ENCODE data around the gene KRT3.

The KRT3 gene

GRCh38 chr12:52776913-52777395, 19.0 kb downstream of the KRT3 start, which contains the start of gene KRT76:
KRT76 (minus strand) TSS chr12:52777345; CDS start chr12:52777291, 54 bp downstream.
- Histone ChIP-seq H3K4me3 (ENCODE audit: low read length) (no peak within 1 kb of the TSS), H3K9ac (ENCODE audit: low read length) (no peak within 1 kb of the TSS), H3K9me2 (replicated peaks; ENCODE audit: insufficient read depth, low read length) (no peaks in the 10 kb centered on the region), H4K20me1 (ENCODE audit: insufficient read depth, low read length) (no peaks in the 10 kb centered on the region), H3F3A (ENCODE audit: insufficient read depth, low read length) (no peaks in the 10 kb centered on the region), H3K27ac (ENCODE audit: low read length) (no peak within 1 kb of the TSS), H3K36me3 (replicated peaks; ENCODE audit: insufficient read depth, low read length) (no peaks in the 10 kb centered on the region), H2AFZ (ENCODE audit: low read length) (no peak within 1 kb of the TSS), H3K4me2 (ENCODE audit: low read depth, low read length) (no peak within 1 kb of the TSS), H3K4me1 (ENCODE audit: low read length) (no peaks in the 10 kb centered on the region), H3K27me3 (replicated peaks; ENCODE audit: insufficient read depth, low read length) (peaks cover 70% of the 10 kb centered on the region), H3K79me2 (ENCODE audit: low read length) (no peaks in the 10 kb centered on the region), H3K9me3 (replicated peaks; ENCODE audit: insufficient read depth, low read length) (no peaks in the 10 kb centered on the region)
- DNase-seq, result no peak
- TF ChIP-seq EZH2 (optimal IDR thresholded peaks at IDR 0.05; ENCODE audit: low read depth, low read length), result no peak
- no peak for TF ChIP-seq EZH2phosphoT487 (IDR thresholded peaks at IDR 0.05; ENCODE audit: low read length)
- TF ChIP-seq CTCF (IDR thresholded peaks at IDR 0.05; ENCODE audit: low read length), result no peak

- no peak for TF ChIP-seq EZH2phosphoT487 (IDR thresholded peaks at IDR 0.05; ENCODE audit: low read length)
- no peak for TF ChIP-seq CTCF (IDR thresholded peaks at IDR 0.05; ENCODE audit: low read length)
- TF ChIP-seq EZH2 (optimal IDR thresholded peaks at IDR 0.05; ENCODE audit: low read depth, low read length), result no peak
- H3K4me3 ChIP-seq (ENCODE audit: low read length), result no peak overlapping the region
- no peak overlapping the region for H3K9ac ChIP-seq (ENCODE audit: low read length)
- no peak overlapping the region for H2AFZ ChIP-seq (ENCODE audit: low read length)
- H3K36me3 ChIP-seq (replicated peaks; ENCODE audit: insufficient read depth, low read length), result no peaks in the 10 kb centered on the region
- no peaks in the 10 kb centered on the region for H4K20me1 ChIP-seq (ENCODE audit: insufficient read depth, low read length)
- H3K4me1 ChIP-seq (ENCODE audit: low read length), result no peaks in the 10 kb centered on the region
- H3K79me2 ChIP-seq (ENCODE audit: low read length), result no peaks in the 10 kb centered on the region
- H3K27ac ChIP-seq (ENCODE audit: low read length), result no peak overlapping the region
- H3K9me2 ChIP-seq (replicated peaks; ENCODE audit: insufficient read depth, low read length), result no peaks in the 10 kb centered on the region
- H3K27me3 ChIP-seq (replicated peaks; ENCODE audit: insufficient read depth, low read length), result peaks cover 75% of the 10 kb centered on the region
- H3K4me2 ChIP-seq (ENCODE audit: low read depth, low read length), result no peak overlapping the region
- no peak for DNase-seq
- H3K9me3 ChIP-seq (replicated peaks; ENCODE audit: insufficient read depth, low read length), result no peaks in the 10 kb centered on the region
- H3F3A ChIP-seq (ENCODE audit: insufficient read depth, low read length), result no peaks in the 10 kb centered on the region
Observed at GRCh38 chr12:52776435-52776834, 19.5 kb downstream of the KRT3 start.

- Histone ChIP-seq H3K9me3 (replicated peaks; ENCODE audit: insufficient read depth, low read length) (no peaks in the 10 kb centered on the region), H3K4me2 (ENCODE audit: low read depth, low read length) (no peak overlapping the region), H3K4me1 (ENCODE audit: low read length) (no peaks in the 10 kb centered on the region), H3K27ac (ENCODE audit: low read length) (no peak overlapping the region), H3F3A (ENCODE audit: insufficient read depth, low read length) (no peaks in the 10 kb centered on the region), H3K9ac (ENCODE audit: low read length) (no peak overlapping the region), H2AFZ (ENCODE audit: low read length) (no peak overlapping the region), H3K27me3 (replicated peaks; ENCODE audit: insufficient read depth, low read length) (peaks cover 70% of the 10 kb centered on the region), H3K4me3 (ENCODE audit: low read length) (no peak overlapping the region), H3K79me2 (ENCODE audit: low read length) (no peaks in the 10 kb centered on the region), H3K9me2 (replicated peaks; ENCODE audit: insufficient read depth, low read length) (no peaks in the 10 kb centered on the region), H3K36me3 (replicated peaks; ENCODE audit: insufficient read depth, low read length) (no peaks in the 10 kb centered on the region), H4K20me1 (ENCODE audit: insufficient read depth, low read length) (no peaks in the 10 kb centered on the region)
- DNase-seq, result no peak
- TF ChIP-seq EZH2phosphoT487 (IDR thresholded peaks at IDR 0.05; ENCODE audit: low read length) (no peak), EZH2 (optimal IDR thresholded peaks at IDR 0.05; ENCODE audit: low read depth, low read length) (no peak), CTCF (IDR thresholded peaks at IDR 0.05; ENCODE audit: low read length) (no peak)
Observed at GRCh38 chr12:52774629-52775250, 21.2 kb downstream of the KRT3 start.

Data from MM.1S (cell line).